Measurements from ENCODE around the gene OR2M7. TPM values are rescaled to one million over a fixed set of nuclear protein-coding genes. Genes with fewer than 3 reads are reported as not detected.
"Not testable (repeated sequence)": the region's sequence is repeated elsewhere in the genome, so short reads cannot be mapped to it uniquely, and the experiment has no call there.

OR2M7 gene, protein sequence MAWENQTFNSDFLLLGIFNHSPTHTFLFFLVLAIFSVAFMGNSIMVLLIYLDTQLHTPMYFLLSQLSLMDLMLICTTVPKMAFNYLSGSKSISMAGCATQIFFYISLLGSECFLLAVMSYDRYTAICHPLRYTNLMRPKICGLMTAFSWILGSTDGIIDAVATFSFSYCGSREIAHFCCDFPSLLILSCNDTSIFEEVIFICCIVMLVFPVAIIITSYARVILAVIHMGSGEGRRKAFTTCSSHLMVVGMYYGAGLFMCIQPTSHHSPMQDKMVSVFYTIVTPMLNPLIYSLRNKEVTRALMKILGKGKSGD
- not detected in 2 replicates for total RNA-seq (2014; rRNA removed; shearing (Covaris generic))
- polyA plus RNA-seq (2015; cell fraction: cytosol; rRNA removed), result not detected in 2 replicates
- not detected in 2 replicates for polyA plus RNA-seq (2015; cell fraction: nucleus; rRNA removed)

DNA sequence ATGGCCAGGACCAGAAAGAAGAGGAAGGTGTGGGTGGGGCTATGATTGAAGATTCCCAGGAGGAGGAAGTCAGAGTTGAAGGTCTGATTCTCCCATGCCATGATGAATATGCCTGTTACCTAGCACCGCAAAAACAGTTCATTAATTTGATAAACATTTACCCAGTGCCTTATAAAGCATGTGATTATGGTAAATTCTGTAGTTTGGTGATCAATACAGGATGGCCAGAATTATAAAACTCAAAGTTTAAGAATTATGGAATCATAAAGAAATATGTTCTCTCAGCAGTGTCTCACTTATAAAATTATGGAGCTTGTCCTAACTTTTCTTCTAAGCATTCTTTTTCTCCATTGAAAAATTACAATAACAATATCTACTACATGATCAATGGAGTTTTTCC lies at the start of gene OR2M7:
TSS of gene OR2M7 (minus strand) at position 101 of the 400 bp plus-strand sequence. CDS start at position 101, 0 bp downstream.
- in situ Hi-C loops (cut with HindIII; ENCODE audit: low pct_unique_long_range_greater_than_20kb, low sequenced_read_pairs), result no loop called here
- DNase-seq (ENCODE audit: low read depth, low spot score), result no peak

- no peak for DNase-seq (ENCODE audit: low read depth, low spot score)
Measured at GRCh38 chr1:248373761-248374160, 49.4 kb upstream of the OR2M7 start.

DNA sequence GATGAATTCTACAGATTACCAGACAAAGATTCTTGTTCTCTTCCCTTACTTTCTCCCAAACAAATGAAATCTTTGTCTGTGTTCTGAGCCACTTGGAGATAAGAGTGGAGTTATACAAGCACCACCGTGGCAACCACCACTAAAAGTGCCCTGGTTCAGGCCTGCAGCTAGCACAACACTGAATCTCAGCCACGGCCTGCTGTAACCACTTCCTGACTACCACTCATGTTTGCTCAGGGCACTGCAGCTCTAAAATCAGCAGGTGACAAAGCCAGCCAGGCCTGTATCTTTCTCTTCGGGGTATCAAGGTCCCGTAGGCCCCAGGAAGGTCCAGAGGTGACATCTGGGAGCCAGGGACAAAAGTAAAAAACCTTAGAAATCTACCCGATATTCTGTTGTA lies 48.0 kb upstream of the OR2M7 start:
- no peak for DNase-seq (ENCODE audit: low read depth, low spot score)
- in situ Hi-C loops (cut with HindIII; ENCODE audit: low pct_unique_long_range_greater_than_20kb, low sequenced_read_pairs), result no loop called here

More at GRCh38 chr1:248373761-248374160, 49.4 kb upstream of the OR2M7 start:
- in situ Hi-C loops (cut with HindIII; ENCODE audit: low pct_unique_long_range_greater_than_20kb, low sequenced_read_pairs), result no loop called here

DNA sequence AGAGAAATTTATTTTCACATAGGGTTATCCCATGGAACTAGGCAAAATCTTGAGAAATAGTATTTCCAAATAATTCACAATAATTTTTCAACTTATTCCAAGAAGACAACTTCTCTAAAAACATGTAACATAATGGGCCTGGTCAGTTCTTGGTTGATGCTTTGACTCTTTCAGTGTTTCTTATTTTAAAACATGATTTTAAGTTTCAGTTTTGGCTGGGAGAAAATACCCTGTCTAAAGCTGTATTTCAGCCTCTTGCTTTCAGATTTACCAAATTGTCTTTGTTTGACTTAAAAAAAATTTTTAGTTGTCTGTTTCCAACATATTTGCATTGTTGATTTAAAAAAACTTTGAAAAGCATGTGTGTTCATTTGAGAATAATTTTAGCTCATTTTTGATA lies 42.2 kb upstream of the OR2M7 start:
- DNase-seq (ENCODE audit: low read depth, low spot score), result no peak
- in situ Hi-C loops (cut with HindIII; ENCODE audit: low pct_unique_long_range_greater_than_20kb, low sequenced_read_pairs), result no loop called here

DNA sequence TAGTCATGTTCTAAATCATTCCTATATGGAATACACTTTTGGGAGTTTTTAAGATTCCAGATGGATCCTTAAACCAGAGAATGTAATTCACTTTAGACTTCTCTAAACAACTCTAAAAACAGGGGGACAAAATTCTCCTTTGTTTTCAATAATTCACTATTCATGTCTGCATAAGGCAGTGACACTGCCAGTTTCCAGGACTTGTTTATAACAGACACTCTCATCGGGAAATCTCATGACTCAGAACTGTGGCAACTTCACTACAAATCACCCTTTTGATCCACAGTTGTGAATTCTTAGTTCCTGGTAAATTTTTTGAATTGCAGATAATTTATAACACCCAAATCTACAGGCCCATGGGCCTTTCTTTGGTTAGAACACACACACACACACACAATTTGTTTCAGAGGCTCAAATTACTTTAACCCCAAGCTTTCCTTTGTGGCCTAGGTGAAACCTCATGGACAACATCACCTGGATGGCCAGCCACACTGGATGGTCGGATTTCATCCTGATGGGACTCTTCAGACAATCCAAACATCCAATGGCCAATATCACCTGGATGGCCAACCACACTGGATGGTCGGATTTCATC lies 36.9 kb upstream of the OR2M7 start, which contains the start of gene OR2T4:
TSS of gene OR2T4 (plus strand) at position 545 of the 595 bp plus-strand sequence. CDS start at position 545, 0 bp downstream.
- DNase-seq (ENCODE audit: low read depth, low spot score), result no peak
- in situ Hi-C loops (cut with HindIII; ENCODE audit: low pct_unique_long_range_greater_than_20kb, low sequenced_read_pairs), result no loop called here

GRCh38 chr1:248359415-248359814 lies 35.0 kb upstream of the OR2M7 start:
- in situ Hi-C loops (cut with HindIII; ENCODE audit: low pct_unique_long_range_greater_than_20kb, low sequenced_read_pairs), result no loop called here
- no peak for DNase-seq (ENCODE audit: low read depth, low spot score)

DNA sequence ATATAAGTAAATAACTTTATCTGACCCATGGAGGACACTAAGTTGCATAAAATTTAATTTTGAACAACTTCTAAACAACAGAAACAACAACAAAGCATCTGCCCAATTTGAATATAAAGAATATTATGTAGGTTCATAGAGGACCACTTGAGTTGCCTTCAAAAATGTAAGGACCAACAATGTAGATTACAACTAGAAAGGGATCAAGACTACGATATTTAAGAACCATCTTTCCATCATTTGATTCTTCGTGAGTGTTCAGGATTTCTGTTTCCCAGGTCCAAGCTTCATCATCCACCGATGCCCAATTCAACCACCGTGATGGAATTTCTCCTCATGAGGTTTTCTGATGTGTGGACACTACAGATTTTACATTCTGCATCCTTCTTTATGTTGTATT lies 24.1 kb upstream of the OR2M7 start, which contains the start of gene OR14C36:
TSS of gene OR14C36 (plus strand) at position 301 of the 400 bp plus-strand sequence. CDS start at position 301, 0 bp downstream.
- DNase-seq (ENCODE audit: low read depth, low spot score), result no peak
- in situ Hi-C loops (cut with HindIII; ENCODE audit: low pct_unique_long_range_greater_than_20kb, low sequenced_read_pairs), result no loop called here

DNA sequence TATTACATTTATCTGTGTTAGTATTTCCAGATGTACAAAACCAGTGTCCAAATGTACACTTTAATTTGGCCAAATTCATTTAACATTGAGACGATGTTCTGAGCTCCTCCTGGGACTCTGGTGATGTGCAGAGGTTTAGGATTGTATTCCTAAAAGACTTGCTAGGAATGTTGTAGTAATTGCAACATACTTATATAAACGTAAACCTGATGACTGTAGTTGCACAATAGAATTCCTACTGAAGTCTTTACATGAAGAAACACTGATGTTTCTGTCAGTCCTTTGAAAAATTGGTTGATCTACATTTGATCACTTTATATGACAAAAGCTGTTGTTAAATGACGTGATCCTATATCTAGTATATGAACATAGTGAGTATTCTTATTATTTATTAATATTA lies 19.1 kb upstream of the OR2M7 start:
- in situ Hi-C loops (cut with HindIII; ENCODE audit: low pct_unique_long_range_greater_than_20kb, low sequenced_read_pairs), result no loop called here
- no peak for DNase-seq (ENCODE audit: low read depth, low spot score)

DNA sequence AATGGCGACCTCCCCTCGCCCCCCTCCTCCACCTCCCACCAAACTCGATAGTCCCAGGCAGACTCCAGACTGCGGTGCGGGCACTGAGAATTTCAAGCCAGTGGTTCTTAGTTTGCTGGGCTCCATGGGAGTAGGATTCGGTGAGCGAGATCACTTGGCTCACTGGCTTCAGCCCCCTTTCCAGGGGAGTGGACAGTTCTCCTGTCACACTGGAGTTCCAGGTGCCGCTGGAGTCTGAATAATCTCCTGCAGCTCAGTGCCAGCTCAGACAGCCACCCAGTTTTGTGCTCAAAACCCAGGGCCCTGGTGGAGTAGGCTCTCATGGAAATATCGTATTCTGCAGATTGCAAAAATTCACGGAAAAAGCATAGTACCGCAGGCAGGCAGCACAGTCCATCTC lies 7.6 kb downstream of the OR2M7 start:
- in situ Hi-C loops (cut with HindIII; ENCODE audit: low pct_unique_long_range_greater_than_20kb, low sequenced_read_pairs), result no loop called here
- no peak for DNase-seq (ENCODE audit: low read depth, low spot score)

GRCh38 chr1:248306740-248307139 lies 17.6 kb downstream of the OR2M7 start:
- not testable (repeated sequence) for DNase-seq (ENCODE audit: low read depth, low spot score)

GRCh38 chr1:248306103-248306502 lies 18.3 kb downstream of the OR2M7 start:
- in situ Hi-C loops (cut with HindIII; ENCODE audit: low pct_unique_long_range_greater_than_20kb, low sequenced_read_pairs), result no loop called here
- no peak for DNase-seq (ENCODE audit: low read depth, low spot score)

More at GRCh38 chr1:248306740-248307139, 17.6 kb downstream of the OR2M7 start:
- in situ Hi-C loops (cut with HindIII; ENCODE audit: low pct_unique_long_range_greater_than_20kb, low sequenced_read_pairs), result not testable (repeated sequence)

DNA sequence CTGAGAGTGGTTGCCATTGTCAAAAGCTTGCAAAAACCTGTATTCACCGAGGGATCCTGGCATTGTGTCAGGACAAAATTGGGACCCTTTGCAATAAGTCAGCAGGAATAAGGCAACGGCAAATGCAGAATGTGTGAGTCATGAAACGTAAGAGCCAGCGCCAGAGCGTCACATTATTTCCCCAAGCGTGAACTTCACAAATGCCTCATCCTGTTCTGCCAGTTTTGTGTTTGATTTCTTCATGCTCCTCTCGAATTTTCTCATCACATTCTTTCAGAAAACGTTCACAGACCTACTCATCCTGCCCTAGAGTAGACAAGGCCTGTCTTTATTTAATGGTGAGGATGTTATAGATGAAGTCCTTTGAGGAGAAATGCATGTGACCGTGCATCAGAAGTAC lies 18.7 kb downstream of the OR2M7 start:
- in situ Hi-C loops (cut with HindIII; ENCODE audit: low pct_unique_long_range_greater_than_20kb, low sequenced_read_pairs), result not testable (repeated sequence)
- peak; percentile 23 for DNase-seq (ENCODE audit: low read depth, low spot score)

GRCh38 chr1:248303324-248303723 lies 21.0 kb downstream of the OR2M7 start, which contains the start of gene OR2T12:
Gene OR2T12 (minus strand): TSS chr1:248303424. CDS start chr1:248295578, 7,846 bp downstream.
- DNase-seq (ENCODE audit: low read depth, low spot score), result no peak
- in situ Hi-C loops (cut with HindIII; ENCODE audit: low pct_unique_long_range_greater_than_20kb, low sequenced_read_pairs), result no loop called here

DNA sequence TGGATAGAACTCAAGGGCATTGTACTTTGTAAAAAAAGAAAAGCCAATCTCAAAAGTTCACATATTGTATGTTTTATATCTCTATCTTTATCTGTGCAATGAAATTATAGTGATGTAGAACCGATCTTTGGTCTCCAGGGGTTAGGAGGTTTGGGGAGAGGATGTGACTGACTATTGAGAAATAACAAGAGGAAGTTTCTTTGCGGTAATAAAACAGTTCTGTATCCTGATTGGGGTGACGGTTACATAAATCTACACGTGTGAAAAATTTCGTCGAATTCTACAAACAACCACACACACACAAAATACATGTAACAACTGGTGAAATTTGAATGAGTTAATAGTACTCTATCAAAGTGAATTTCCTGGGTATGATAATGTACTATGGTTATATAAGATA lies 36.0 kb downstream of the OR2M7 start:
- in situ Hi-C loops (cut with HindIII; ENCODE audit: low pct_unique_long_range_greater_than_20kb, low sequenced_read_pairs), result no loop called here
- DNase-seq (ENCODE audit: low read depth, low spot score), result no peak

DNA sequence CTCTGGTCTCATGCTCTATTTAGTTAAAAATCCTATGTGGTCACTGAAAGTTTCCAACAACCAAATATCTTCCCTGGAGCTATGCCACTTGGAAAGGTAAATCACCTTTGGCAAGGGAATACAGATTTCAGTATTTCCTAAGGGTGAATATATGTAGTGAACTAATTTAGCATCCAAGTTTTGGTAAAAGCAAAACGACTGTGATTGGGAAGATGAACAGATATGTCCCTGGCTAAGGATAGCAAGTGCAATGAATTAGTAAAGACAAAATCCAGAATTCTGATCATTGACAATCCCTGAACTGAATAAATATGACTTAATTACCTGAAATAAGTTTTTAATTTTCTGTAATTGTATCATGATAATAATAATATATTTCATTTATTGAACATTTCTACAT lies 46.5 kb downstream of the OR2M7 start, which contains the start of gene OR2T33:
TSS of gene OR2T33 (minus strand) at position 101 of the 400 bp plus-strand sequence. CDS start 4,162 bp downstream, outside the sequence.
- in situ Hi-C loops (cut with HindIII; ENCODE audit: low pct_unique_long_range_greater_than_20kb, low sequenced_read_pairs), result no loop called here
- DNase-seq (ENCODE audit: low read depth, low spot score), result no peak
